GM12878 (cell line): ENCODE measurements around the gene CYB5RL. TPM values are rescaled to one million over a fixed set of nuclear protein-coding genes. Genes with fewer than 3 reads are reported as not detected.

Experiments
- ATAC-seq: fragments of 200-7000 bp; cut with Tn5 transposase; 3 replicates; pipeline ENCODE4 v1.9.1; 2020; ENCODE audit warnings: mild to moderate bottlenecking, moderate library complexity
- BruUV-seq: library from RNA; stranded (reverse); fragments of 400-500 nt; replicated peaks from 2 replicates; lab custom pipeline; 2021; lab: Mats Ljungman, UMichigan
- CTCF ChIA-PET: fragments of 300-600 bp; sonication (Branson Sonifier 250); formaldehyde crosslinking; extraction: SDS; loops from one replicate; lab custom pipeline; 2021; ENCODE audit warnings: inconsistent platforms; lab: Yijun Ruan, JAX
- POLR2A ChIA-PET: fragments of 350-600 bp; formaldehyde crosslinking; extraction: SDS; loops from one replicate; lab custom pipeline; 2021; ENCODE audit warnings: inconsistent platforms; lab: Charles Lee
- RAD21 ChIA-PET: fragments of 300-600 bp; sonication (Branson Sonifier 250); formaldehyde crosslinking; loops from one replicate; lab custom pipeline; 2023; ENCODE audit warnings: antibody characterized with exemption; ENCODE audit not compliant: unreplicated experiment; lab: Charles Lee
- SMC1A ChIA-PET: fragments of 300-600 bp; sonication (Branson Sonifier 250); formaldehyde crosslinking; loops from one replicate; lab custom pipeline; 2023; ENCODE audit not compliant: unreplicated experiment, uncharacterized antibody; lab: Charles Lee
- DNase-seq: peaks from one replicate; pipeline ENCODE4 v3.0.0-alpha.2; 2011; ENCODE audit warnings: low read depth, low spot score
- FAIRE-seq: peaks from 3 replicates; lab custom pipeline; 2011; peaks lifted over from hg19 to GRCh38; lab: Jason Lieb, UNC
- H2AFZ ChIP-seq: 2 replicates; pipeline ENCODE4 v1.6.0; 2011; ENCODE audit warnings: low read depth, low read length, control low read depth; ENCODE audit not compliant: control insufficient read depth
- H3K27ac ChIP-seq: 2 replicates; pipeline ENCODE4 v1.5.1; 2011; ENCODE audit warnings: control low read depth; ENCODE audit not compliant: control insufficient read depth, insufficient read depth
- H3K27me3 ChIP-seq, 2 experiments: replicated peaks in 1 of 2; 2 replicates each; pipeline versions ENCODE4 v1.6.0 to v1.6.1; 2011; ENCODE audit warnings: low read length in 1 of 2; ENCODE audit not compliant: control insufficient read depth in 2 of 2, insufficient read depth in 2 of 2
- H3K36me3 ChIP-seq, 2 experiments: 2 replicates each; pipeline ENCODE4 v1.5.1; 2011; ENCODE audit warnings: low read length in 1 of 2; ENCODE audit not compliant: control insufficient read depth in 2 of 2, insufficient read depth in 2 of 2
- H3K4me1 ChIP-seq: 2 replicates; pipeline ENCODE4 v1.6.1; 2011; ENCODE audit warnings: mild to moderate bottlenecking, low read length, moderate library complexity, mixed read lengths; ENCODE audit not compliant: control insufficient read depth, insufficient read depth
- H3K4me2 ChIP-seq: 2 replicates; pipeline ENCODE4 v1.6.0; 2011; ENCODE audit warnings: control low read depth; ENCODE audit not compliant: control insufficient read depth, insufficient read depth
- H3K4me3 ChIP-seq: fragments of 200-600 bp; sonication (generic); 2 replicates; pipeline ENCODE4 v1.5.1; 2016
- H3K79me2 ChIP-seq: 2 replicates; pipeline ENCODE4 v1.6.0; 2011; ENCODE audit warnings: low read length; ENCODE audit not compliant: control insufficient read depth, insufficient read depth
- H3K9ac ChIP-seq: 2 replicates; pipeline ENCODE4 v1.8.0; 2011; ENCODE audit warnings: low read length, control low read depth, mixed read lengths; ENCODE audit not compliant: control insufficient read depth, insufficient read depth
- H3K9me3 ChIP-seq: replicated peaks from 3 replicates; pipeline ENCODE4 v1.5.1; 2011; ENCODE audit warnings: mild to moderate bottlenecking, low read length; ENCODE audit not compliant: control insufficient read depth, insufficient read depth
- H4K20me1 ChIP-seq: 2 replicates; pipeline ENCODE4 v1.6.0; 2011; ENCODE audit not compliant: control insufficient read depth, insufficient read depth
- CEBPB ChIP-seq, 2 experiments: fragments of 150-350 bp in 1 of 2; IDR thresholded peaks; 2 replicates each; pipeline ENCODE4 v1.6.1; 2012 to 2014; ENCODE audit warnings: low read depth in 2 of 2, low read length in 2 of 2, borderline replicate concordance in 1 of 2, inconsistent platforms in 1 of 2
- JUND ChIP-seq: IDR thresholded peaks from 2 replicates; pipeline ENCODE4 v1.6.1; 2012; ENCODE audit warnings: low read depth, mild to moderate bottlenecking, low read length, improper control_type of control experiment, moderate library complexity
- NFYA ChIP-seq: IDR thresholded peaks from 2 replicates; pipeline ENCODE4 v1.6.1; 2011; ENCODE audit warnings: low read depth, mild to moderate bottlenecking, low read length, improper control_type of control experiment, borderline replicate concordance
- PBX3 ChIP-seq: IDR thresholded peaks from 2 replicates; pipeline ENCODE4 v1.6.1; 2011; ENCODE audit warnings: mild to moderate bottlenecking, low read depth, low read length, moderate library complexity; ENCODE audit not compliant: insufficient replicate concordance
- SMARCA5 ChIP-seq: fragments of 450-650 bp; IDR thresholded peaks from 2 replicates; pipeline ENCODE4 v1.6.1; 2017; ENCODE audit warnings: mild to moderate bottlenecking
- YBX1 ChIP-seq: fragments of 450-650 bp; IDR thresholded peaks from 2 replicates; pipeline ENCODE4 v1.6.1; 2016; ENCODE audit warnings: antibody characterized with exemption
- ZSCAN29 ChIP-seq: fragments of 450-650 bp; IDR thresholded peaks from 2 replicates; pipeline ENCODE4 v1.6.1; 2017; ENCODE audit warnings: mild to moderate bottlenecking, moderate library complexity
- WGBS: methylation state at CpG from one replicate; pipeline ENCODE4 v1.1.6; 2016; ENCODE audit warnings: low lambda C conversion rate; ENCODE audit not compliant: insufficient replicate concordance, insufficient coverage; ENCODE audit errors: missing lambda C conversion rate; 5-methylcytosine and 5-hydroxymethylcytosine counted together
- in situ Hi-C: fragments of 300-500 bp; cut with MboI; formaldehyde crosslinking; loops from 9 replicates; pipeline ENCODE4 v1.14.3; 2018; ENCODE audit warnings: mixed read lengths
- intact Hi-C: fragments of 100-400 bp; cut with micrococcal nuclease; formaldehyde crosslinking; loops from one replicate; pipeline ENCODE4 v1.14.2; 2022; ENCODE audit not compliant: unreplicated experiment
- polyA plus RNA-seq, 11 experiments: library from polyadenylated mRNA; depleted of rRNA in 4 of 11; unstranded in 6 of 11; stranded (reverse) in 5 of 11; fragments of >200 nt; fragmentation: Nextera tagmentation in 4 of 11; fragmentation: Illumina TruSeq in 1 of 11; extraction: Ambion mirVana in 4 of 11; extraction: Trizol in 1 of 11; gene quantifications; 1 replicate in 1 of 11; 2 replicates in 10 of 11; pipeline versions ENCODE4 v1.2.1 to v1.2.3, GENCODE V29; 2011 to 2016; ENCODE audit warnings: inconsistent platforms in 2 of 11, missing spikeins in 2 of 11, low read depth in 1 of 11
- total RNA-seq, 4 experiments: library from RNA; depleted of rRNA in 3 of 4; stranded (reverse); fragments of >200 nt in 3 of 4; fragmentation: Illumina TruSeq in 1 of 4; extraction: Trizol in 1 of 4; gene quantifications; 2 replicates each; pipeline versions ENCODE4 v1.2.1 to v1.2.3, GENCODE V29; 2013 to 2021
- TF ChIP-seq, protein P1 (sequence below): fragments of 150-350 bp; IDR thresholded peaks from 2 replicates; pipeline ENCODE4 v1.6.1; 2014; ENCODE audit warnings: mild to moderate bottlenecking, low read depth, low read length

Gene CYB5RL
- total and polyA plus RNA-seq, 10 of the 15 experiments (the other 5 are each of a cell fraction or from before 2014, with no cell fraction given): 3.1 to 8.7 (median 7.2) TPM

GRCh38 chr1:54227891-54228310, 28.1 kb upstream of the CYB5RL start:
- H3K4me1 ChIP-seq: no peaks in the 10 kb centered on the region
- no peaks in the 10 kb centered on the region for H3K27me3 ChIP-seq
- TF ChIP-seq SMARCA5 (no peak), PBX3 (no peak), ZSCAN29 (no peak), JUND (no peak), YBX1 (no peak), NFYA (no peak), CEBPB (IDR thresholded peaks at IDR 0.05; ENCODE audit: borderline replicate concordance in 1 of 2, low read depth in 2 of 2, low read length in 2 of 2) (no peak)
- TF ChIP-seq, protein P1, sequence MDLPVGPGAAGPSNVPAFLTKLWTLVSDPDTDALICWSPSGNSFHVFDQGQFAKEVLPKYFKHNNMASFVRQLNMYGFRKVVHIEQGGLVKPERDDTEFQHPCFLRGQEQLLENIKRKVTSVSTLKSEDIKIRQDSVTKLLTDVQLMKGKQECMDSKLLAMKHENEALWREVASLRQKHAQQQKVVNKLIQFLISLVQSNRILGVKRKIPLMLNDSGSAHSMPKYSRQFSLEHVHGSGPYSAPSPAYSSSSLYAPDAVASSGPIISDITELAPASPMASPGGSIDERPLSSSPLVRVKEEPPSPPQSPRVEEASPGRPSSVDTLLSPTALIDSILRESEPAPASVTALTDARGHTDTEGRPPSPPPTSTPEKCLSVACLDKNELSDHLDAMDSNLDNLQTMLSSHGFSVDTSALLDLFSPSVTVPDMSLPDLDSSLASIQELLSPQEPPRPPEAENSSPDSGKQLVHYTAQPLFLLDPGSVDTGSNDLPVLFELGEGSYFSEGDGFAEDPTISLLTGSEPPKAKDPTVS: no peak
- H3K4me2 ChIP-seq: no peak overlapping the region
- DNase-seq (no peak), ATAC-seq (no peak), FAIRE-seq (no peak)
- in situ Hi-C loops (no loop called here), intact Hi-C loops (no loop called here)
- ChIA-PET SMC1A (no interaction called here), POLR2A (no interaction called here), CTCF (no interaction called here), RAD21 (no interaction called here)
- 80% methylated on average over 17 of the region's 17 CpGs for WGBS
- H3K36me3 ChIP-seq: peaks cover 0 to 2% of the 10 kb centered on the region in 2 experiments; a peak in 2 of 4 replicates
- no peak overlapping the region for H3K27ac ChIP-seq
- H3K9me3 ChIP-seq: no peaks in the 10 kb centered on the region
- H2AFZ ChIP-seq: no peak overlapping the region
- no peaks in the 10 kb centered on the region for H4K20me1 ChIP-seq
- no peak overlapping the region for H3K9ac ChIP-seq
- H3K79me2 ChIP-seq: no peaks in the 10 kb centered on the region
- no peak overlapping the region for H3K4me3 ChIP-seq
- no TSS peak for BruUV-seq
